ENCODE data around the gene AURKB. TPM values are rescaled to one million over a fixed set of nuclear protein-coding genes. Genes with fewer than 3 reads are reported as not detected.
A peak's percentile ranks its signal among the peaks of the same experiment; 100 is the strongest.

The AURKB gene
- total and polyA plus RNA-seq, 2 of the 13 experiments (the other 11 are each of a cell fraction or from before 2014, with no cell fraction given) = 29.5 to 75.3 TPM

DNA sequence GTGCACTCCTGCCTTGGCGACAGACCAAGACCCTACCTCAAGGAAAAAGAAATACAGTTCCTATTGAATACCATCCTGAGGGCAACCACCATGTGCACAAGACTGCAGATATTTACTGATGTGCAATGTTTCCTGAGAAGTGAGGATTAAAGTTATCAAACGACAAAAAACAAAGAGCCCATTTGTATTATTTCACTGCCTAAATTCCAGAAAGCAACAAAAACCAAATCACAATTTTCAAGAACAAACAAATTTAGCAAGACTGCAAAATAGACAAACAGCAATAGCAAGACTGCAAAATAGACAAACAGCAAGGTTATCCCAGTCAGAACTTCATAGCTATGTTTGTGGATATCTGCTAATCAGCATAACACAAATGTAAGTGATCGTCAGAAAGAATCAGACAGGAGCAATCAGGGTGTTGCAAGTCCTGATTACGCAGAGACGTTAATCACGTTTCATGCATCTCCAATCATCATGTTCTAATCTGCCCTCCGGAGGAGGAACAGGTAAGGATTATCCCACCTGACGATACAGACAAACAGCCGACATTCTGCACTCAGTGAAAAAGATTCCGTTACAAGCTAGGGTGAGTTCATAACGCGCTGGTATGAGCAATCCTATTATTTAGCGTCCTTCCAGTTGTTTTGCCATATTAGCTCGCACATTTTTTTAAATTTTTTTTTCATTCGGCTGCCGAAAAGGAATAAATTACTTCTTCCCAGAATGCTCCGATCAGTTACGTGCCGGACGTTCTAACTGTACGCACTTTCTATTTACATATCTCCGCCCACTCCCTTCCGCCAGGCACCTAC is 37.1 kb downstream of the AURKB start (continued):
- TF ChIP-seq ISX (CRISPR knock-in tag; conservative IDR thresholded peaks at IDR 0.05) (peak; percentile 94), ZNF432 (CRISPR knock-in tag; IDR thresholded peaks at IDR 0.05; ENCODE audit: borderline replicate concordance) (no peak), ZGPAT (CRISPR knock-in tag; IDR thresholded peaks at IDR 0.05) (peak; percentile 99), TBX3 (IDR thresholded peaks at IDR 0.05; ENCODE audit: borderline replicate concordance) (peak; percentile 87), ATRX (CRISPR knock-in tag; IDR thresholded peaks at IDR 0.05; ENCODE audit: borderline replicate concordance) (no peak), ZNF160 (CRISPR knock-in tag; IDR thresholded peaks at IDR 0.05) (peak; percentile 93), KLF16 (CRISPR knock-in tag; IDR thresholded peaks at IDR 0.05) (peak; percentile 75 to 100; a peak in 3 of 4 replicates), ZNF609 (CRISPR knock-in tag; IDR thresholded peaks at IDR 0.05; ENCODE audit: borderline replicate concordance) (peak; percentile 90), ZNF383 (CRISPR knock-in tag; IDR thresholded peaks at IDR 0.05; ENCODE audit: borderline replicate concordance) (no peak), ZNF136 (CRISPR knock-in tag; IDR thresholded peaks at IDR 0.05; ENCODE audit: low read depth) (peak; percentile 98; the same call in 1 of the 2 replicates), KDM6A (CRISPR knock-in tag; IDR thresholded peaks at IDR 0.05; ENCODE audit: low read depth) (0 out of 2 replicates have a peak, but pooled peaks have one; percentile 15), ZMYM4 (CRISPR knock-in tag; IDR thresholded peaks at IDR 0.05) (peak; percentile 76), SOX5 (CRISPR knock-in tag; IDR thresholded peaks at IDR 0.05; ENCODE audit: borderline replicate concordance) (peak; percentile 87; the same call in 1 of the 2 replicates), MTERF4 (CRISPR knock-in tag; IDR thresholded peaks at IDR 0.05) (no peak), ZFAT (CRISPR knock-in tag; conservative IDR thresholded peaks at IDR 0.05) (0 out of 2 replicates have a peak, but pooled peaks have one; percentile 81), MAFF (IDR thresholded peaks at IDR 0.05; ENCODE audit: low read depth, low read length) (peak; percentile 96), RFX3 (CRISPR knock-in tag; IDR thresholded peaks at IDR 0.05) (peak; percentile 54; the same call in 1 of the 2 replicates), ZNF816 (CRISPR knock-in tag; IDR thresholded peaks at IDR 0.05; ENCODE audit: borderline replicate concordance) (no peak; the same call in 1 of the 2 replicates), SNAPC5 (CRISPR knock-in tag; IDR thresholded peaks at IDR 0.05; ENCODE audit: borderline replicate concordance) (peak; percentile 100), CEBPB (IDR thresholded peaks at IDR 0.05; ENCODE audit: borderline replicate concordance, low read depth, low read length) (peak; percentile 73; the same call in 1 of the 2 replicates)
- TF ChIP-seq, protein P1, sequence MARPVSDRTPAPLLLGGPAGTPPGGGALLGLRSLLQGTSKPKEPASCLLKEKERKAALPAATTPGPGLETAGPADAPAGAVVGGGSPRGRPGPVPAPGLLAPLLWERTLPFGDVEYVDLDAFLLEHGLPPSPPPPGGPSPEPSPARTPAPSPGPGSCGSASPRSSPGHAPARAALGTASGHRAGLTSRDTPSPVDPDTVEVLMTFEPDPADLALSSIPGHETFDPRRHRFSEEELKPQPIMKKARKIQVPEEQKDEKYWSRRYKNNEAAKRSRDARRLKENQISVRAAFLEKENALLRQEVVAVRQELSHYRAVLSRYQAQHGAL (CRISPR knock-in tag; IDR thresholded peaks at IDR 0.05; ENCODE audit: not compliant biosample characterization) = peak; percentile 90

All from HepG2 (cell line).